Testis (tissue), 2 donors: ENCODE results near the gene SCARB2.

Experiments used
- POLR2A ChIP-seq: fragments of 450-650 bp; IDR thresholded peaks from one replicate; pipeline ENCODE4 v1.6.1; 2017; ENCODE audit warnings: antibody characterized with exemption, mild to moderate bottlenecking, moderate library complexity
- TF ChIP-seq, protein P1 (sequence below), 3 experiments: fragments of 450-650 bp in 2 of 3; fragments of 200-600 bp in 1 of 3; sonication (generic) in 1 of 3; IDR thresholded peaks; one replicate each; pipeline ENCODE4 v1.5.1; 2016 to 2019; ENCODE audit warnings: antibody characterized with exemption in 3 of 3, mild to moderate bottlenecking in 2 of 3, moderate library complexity in 1 of 3

DNA sequence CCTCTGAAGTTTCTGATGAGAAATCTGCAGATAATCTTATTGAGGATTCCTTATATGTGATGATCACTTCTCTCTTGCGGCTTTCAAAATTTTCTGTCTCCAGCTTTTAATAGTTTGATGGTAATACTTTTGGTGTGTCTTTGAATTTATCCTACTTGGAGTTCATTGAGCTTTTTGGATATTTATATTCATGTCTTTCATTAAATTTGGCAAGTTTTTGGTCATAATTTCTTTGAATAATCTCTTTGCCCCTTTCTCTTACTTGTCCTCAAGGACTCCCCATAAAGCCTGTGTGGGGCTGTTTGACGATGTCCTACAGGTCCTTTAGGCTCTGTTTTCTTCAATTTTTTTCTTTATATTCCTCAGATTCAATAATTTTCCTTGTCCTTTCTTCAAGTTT is 26.6 kb upstream of the SCARB2 start:
- TF ChIP-seq, protein P1, sequence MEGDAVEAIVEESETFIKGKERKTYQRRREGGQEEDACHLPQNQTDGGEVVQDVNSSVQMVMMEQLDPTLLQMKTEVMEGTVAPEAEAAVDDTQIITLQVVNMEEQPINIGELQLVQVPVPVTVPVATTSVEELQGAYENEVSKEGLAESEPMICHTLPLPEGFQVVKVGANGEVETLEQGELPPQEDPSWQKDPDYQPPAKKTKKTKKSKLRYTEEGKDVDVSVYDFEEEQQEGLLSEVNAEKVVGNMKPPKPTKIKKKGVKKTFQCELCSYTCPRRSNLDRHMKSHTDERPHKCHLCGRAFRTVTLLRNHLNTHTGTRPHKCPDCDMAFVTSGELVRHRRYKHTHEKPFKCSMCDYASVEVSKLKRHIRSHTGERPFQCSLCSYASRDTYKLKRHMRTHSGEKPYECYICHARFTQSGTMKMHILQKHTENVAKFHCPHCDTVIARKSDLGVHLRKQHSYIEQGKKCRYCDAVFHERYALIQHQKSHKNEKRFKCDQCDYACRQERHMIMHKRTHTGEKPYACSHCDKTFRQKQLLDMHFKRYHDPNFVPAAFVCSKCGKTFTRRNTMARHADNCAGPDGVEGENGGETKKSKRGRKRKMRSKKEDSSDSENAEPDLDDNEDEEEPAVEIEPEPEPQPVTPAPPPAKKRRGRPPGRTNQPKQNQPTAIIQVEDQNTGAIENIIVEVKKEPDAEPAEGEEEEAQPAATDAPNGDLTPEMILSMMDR (IDR thresholded peaks at IDR 0.05): no peak
- no peak for TF ChIP-seq POLR2A
